Mucosa of rectum (tissue), 2 donors: ENCODE measurements around the gene PTPRG.

ENCODE experiments used
- H3K27ac ChIP-seq, 2 donors: one replicate each; pipeline ENCODE4 v1.7.0; 2013; ENCODE audit warnings: inconsistent platforms in 2 of 2, low read depth in 2 of 2, low read length in 2 of 2
- H3K27me3 ChIP-seq, 2 donors: one replicate each; pipeline ENCODE4 v1.7.0; 2013; ENCODE audit warnings: low read length in 2 of 2; ENCODE audit not compliant: control insufficient read depth in 2 of 2, insufficient read depth in 2 of 2
- H3K36me3 ChIP-seq, 2 donors: one replicate each; pipeline ENCODE4 v1.7.0; 2013; ENCODE audit warnings: low read length in 2 of 2; ENCODE audit not compliant: control insufficient read depth in 2 of 2, insufficient read depth in 2 of 2
- H3K4me1 ChIP-seq, 2 donors: one replicate each; pipeline ENCODE4 v1.7.0; 2013; ENCODE audit warnings: low read length in 2 of 2, mild to moderate bottlenecking in 1 of 2; ENCODE audit not compliant: control insufficient read depth in 2 of 2, insufficient read depth in 2 of 2
- H3K4me3 ChIP-seq, 2 donors: one replicate each; pipeline ENCODE4 v1.7.0; 2013; ENCODE audit warnings: low read length in 2 of 2
- H3K9ac ChIP-seq, 2 donors: one replicate each; pipeline ENCODE4 v1.7.0; 2013; ENCODE audit warnings: low read length in 2 of 2, low read depth in 1 of 2, mild to moderate bottlenecking in 1 of 2
- H3K9me3 ChIP-seq, 2 donors: one replicate each; pipeline ENCODE4 v1.7.0; 2013; ENCODE audit warnings: low read length in 2 of 2; ENCODE audit not compliant: control insufficient read depth in 2 of 2
- donor health status: healthy.
- donor health status: Normal muscosa, but diverticular disease.

Gene PTPRG

GRCh38 chr3:62084558-62084957 lies 523.2 kb downstream of the PTPRG start:
- Histone ChIP-seq H3K4me3 (no peak overlapping the region), H3K36me3 (no peaks in the 10 kb centered on the region), H3K27me3 (no peaks in the 10 kb centered on the region), H3K9me3 (no peaks in the 10 kb centered on the region), H3K4me1 (no peaks in the 10 kb centered on the region), H3K9ac (no peak overlapping the region), H3K27ac (no peak overlapping the region)

- Histone ChIP-seq H3K9ac (no peak overlapping the region), H3K4me1 (no peaks in the 10 kb centered on the region), H3K9me3 (no peaks in the 10 kb centered on the region), H3K36me3 (no peaks in the 10 kb centered on the region), H3K27ac (no peak overlapping the region), H3K27me3 (no peaks in the 10 kb centered on the region), H3K4me3 (no peak overlapping the region)
Measured at GRCh38 chr3:62088472-62089104, 527.2 kb downstream of the PTPRG start.

- Histone ChIP-seq H3K4me1 (no peaks in the 10 kb centered on the region), H3K27ac (no peak overlapping the region), H3K36me3 (no peaks in the 10 kb centered on the region), H3K4me3 (no peak overlapping the region), H3K9ac (no peak overlapping the region), H3K9me3 (no peaks in the 10 kb centered on the region), H3K27me3 (no peaks in the 10 kb centered on the region)
Measured at GRCh38 chr3:62090066-62090465, 528.7 kb downstream of the PTPRG start.

- Histone ChIP-seq H3K27me3 (no peaks in the 10 kb centered on the region), H3K4me1 (no peaks in the 10 kb centered on the region), H3K9me3 (no peaks in the 10 kb centered on the region), H3K9ac (no peak overlapping the region), H3K27ac (no peak overlapping the region), H3K36me3 (no peaks in the 10 kb centered on the region), H3K4me3 (no peak overlapping the region)
Measured at GRCh38 chr3:62090519-62090918, 529.1 kb downstream of the PTPRG start.

GRCh38 chr3:62093025-62093424 lies 531.7 kb downstream of the PTPRG start:
- Histone ChIP-seq H3K9me3 (no peaks in the 10 kb centered on the region), H3K27ac (no peak overlapping the region), H3K4me3 (no peak overlapping the region), H3K36me3 (no peaks in the 10 kb centered on the region), H3K27me3 (no peaks in the 10 kb centered on the region), H3K9ac (no peak overlapping the region), H3K4me1 (no peaks in the 10 kb centered on the region)

GRCh38 chr3:62094461-62094860 lies 533.1 kb downstream of the PTPRG start:
- Histone ChIP-seq H3K36me3 (no peaks in the 10 kb centered on the region), H3K4me3 (no peak overlapping the region), H3K4me1 (no peaks in the 10 kb centered on the region), H3K27me3 (no peaks in the 10 kb centered on the region), H3K27ac (no peak overlapping the region), H3K9me3 (no peaks in the 10 kb centered on the region), H3K9ac (no peak overlapping the region)

- H3K4me1 ChIP-seq: no peaks in the 10 kb centered on the region
- no peaks in the 10 kb centered on the region for H3K27me3 ChIP-seq
- no peak overlapping the region for H3K4me3 ChIP-seq
- no peak overlapping the region for H3K9ac ChIP-seq
- no peak overlapping the region for H3K27ac ChIP-seq
- no peaks in the 10 kb centered on the region for H3K9me3 ChIP-seq
- H3K36me3 ChIP-seq: no peaks in the 10 kb centered on the region
Measured at GRCh38 chr3:62095080-62095479, 533.7 kb downstream of the PTPRG start.

- Histone ChIP-seq H3K27me3 (no peaks in the 10 kb centered on the region), H3K36me3 (no peaks in the 10 kb centered on the region), H3K27ac (no peak overlapping the region)
Measured at GRCh38 chr3:62095756-62096155, 534.4 kb downstream of the PTPRG start.

GRCh38 chr3:62096521-62096920 lies 535.1 kb downstream of the PTPRG start:
- Histone ChIP-seq H3K27me3 (no peaks in the 10 kb centered on the region), H3K4me3 (no peak overlapping the region), H3K36me3 (no peaks in the 10 kb centered on the region), H3K27ac (no peak overlapping the region), H3K9me3 (no peaks in the 10 kb centered on the region), H3K9ac (no peak overlapping the region), H3K4me1 (no peaks in the 10 kb centered on the region)

More at GRCh38 chr3:62095756-62096155, 534.4 kb downstream of the PTPRG start:
- Histone ChIP-seq H3K4me1 (no peaks in the 10 kb centered on the region), H3K9ac (no peak overlapping the region), H3K4me3 (no peak overlapping the region), H3K9me3 (no peaks in the 10 kb centered on the region)

- H3K9ac ChIP-seq: no peak overlapping the region
- H3K4me3 ChIP-seq: no peak overlapping the region
- no peaks in the 10 kb centered on the region for H3K4me1 ChIP-seq
- H3K9me3 ChIP-seq: no peaks in the 10 kb centered on the region
- no peaks in the 10 kb centered on the region for H3K27me3 ChIP-seq
- H3K27ac ChIP-seq: no peak overlapping the region
- no peaks in the 10 kb centered on the region for H3K36me3 ChIP-seq
Measured at GRCh38 chr3:62097121-62097520, 535.8 kb downstream of the PTPRG start.
